HepG2 (cell line): ENCODE measurements around the gene CYTH2. TPM values are rescaled to one million over a fixed set of nuclear protein-coding genes. Genes with fewer than 3 reads are reported as not detected.
A peak's percentile ranks its signal among the peaks of the same experiment; 100 is the strongest.

Source experiments
- CENPT ChIP-seq: sonication (generic); formaldehyde crosslinking; IDR thresholded peaks from 2 replicates; pipeline ENCODE4 v1.8.0; 2022; ENCODE audit warnings: low read depth, mild to moderate bottlenecking, moderate library complexity, missing genetic modification reagents
- CHCHD3 ChIP-seq: sonication (generic); formaldehyde crosslinking; IDR thresholded peaks from 2 replicates; pipeline ENCODE4 v1.8.0; 2022; ENCODE audit warnings: mild to moderate bottlenecking, missing genetic modification reagents, moderate library complexity
- DMAP1 ChIP-seq: IDR thresholded peaks from 2 replicates; pipeline ENCODE4 v1.6.1; 2016
- ELF3 ChIP-seq: IDR thresholded peaks from 2 replicates; pipeline ENCODE4 v1.6.1; 2016; ENCODE audit warnings: missing genetic modification reagents, missing compliant biosample characterization
- FOXO1 ChIP-seq: sonication (generic); formaldehyde crosslinking; IDR thresholded peaks from 2 replicates; pipeline ENCODE4 v1.4.0; 2020; ENCODE audit warnings: missing genetic modification reagents
- GATAD2A ChIP-seq: IDR thresholded peaks from 2 replicates; pipeline ENCODE4 v1.6.1; 2016
- HNF4A ChIP-seq: sonication (generic); formaldehyde crosslinking; IDR thresholded peaks from 2 replicates; pipeline ENCODE4 v1.4.0; 2020; ENCODE audit warnings: missing genetic modification reagents
- KDM6A ChIP-seq: IDR thresholded peaks from 2 replicates; pipeline ENCODE4 v1.6.1; 2016; ENCODE audit warnings: low read depth
- LCORL ChIP-seq, 2 experiments: fragments of 450-650 bp in 1 of 2; sonication (generic) in 1 of 2; formaldehyde crosslinking in 1 of 2; IDR thresholded peaks; 2 replicates each; pipeline versions ENCODE4 v1.5.0 to v1.6.1; 2017 to 2020; ENCODE audit warnings: antibody characterized with exemption in 1 of 2, missing genetic modification reagents in 1 of 2
- MXI1 ChIP-seq: IDR thresholded peaks from 3 replicates; pipeline ENCODE4 v1.6.1; 2012; ENCODE audit warnings: low read depth, low read length, inconsistent platforms, borderline replicate concordance
- POLR2AphosphoS5 ChIP-seq: IDR thresholded peaks from 2 replicates; pipeline ENCODE4 v1.6.1; 2012; ENCODE audit warnings: low read depth, low read length
- PRDM4 ChIP-seq: sonication (generic); formaldehyde crosslinking; IDR thresholded peaks from 2 replicates; pipeline ENCODE4 v1.9.0; 2021; ENCODE audit warnings: missing genetic modification reagents, borderline replicate concordance
- RELA ChIP-seq: sonication (generic); formaldehyde crosslinking; IDR thresholded peaks from 2 replicates; pipeline ENCODE4 v1.4.0; 2020; ENCODE audit warnings: missing genetic modification reagents
- SALL1 ChIP-seq: sonication (generic); formaldehyde crosslinking; IDR thresholded peaks from 2 replicates; pipeline ENCODE4 v1.8.0; 2022; ENCODE audit warnings: mild to moderate bottlenecking, missing genetic modification reagents
- SIN3A ChIP-seq: IDR thresholded peaks from 2 replicates; pipeline ENCODE4 v1.6.1; 2011; ENCODE audit warnings: low read depth, mild to moderate bottlenecking, control low read depth, low read length, borderline replicate concordance
- SP140L ChIP-seq: sonication (generic); formaldehyde crosslinking; IDR thresholded peaks from 2 replicates; pipeline ENCODE4 v1.4.0; 2020; ENCODE audit warnings: missing genetic modification reagents, borderline replicate concordance
- SP4 ChIP-seq: sonication (generic); formaldehyde crosslinking; IDR thresholded peaks from 2 replicates; pipeline ENCODE4 v1.8.1; 2023; ENCODE audit warnings: mild to moderate bottlenecking, missing genetic modification reagents
- STAG1 ChIP-seq: sonication (generic); formaldehyde crosslinking; IDR thresholded peaks from 2 replicates; pipeline ENCODE4 v1.4.0; 2020; ENCODE audit warnings: missing genetic modification reagents
- SYNCRIP ChIP-seq: fragments of 200-400 bp; formaldehyde crosslinking; IDR thresholded peaks from 2 replicates; pipeline ENCODE4 v1.6.1; 2018; ENCODE audit warnings: mild to moderate bottlenecking, low read depth, low read length; ENCODE audit not compliant: insufficient read depth
- TAF1 ChIP-seq: sonication (generic); formaldehyde crosslinking; IDR thresholded peaks from 2 replicates; pipeline ENCODE4 v1.4.0; 2020; ENCODE audit warnings: missing genetic modification reagents
- ZBTB38 ChIP-seq: sonication (generic); formaldehyde crosslinking; IDR thresholded peaks from 2 replicates; pipeline ENCODE4 v1.5.1; 2020; ENCODE audit warnings: mild to moderate bottlenecking, missing genetic modification reagents
- ZNF10 ChIP-seq: sonication (generic); formaldehyde crosslinking; IDR thresholded peaks from 2 replicates; pipeline ENCODE4 v1.4.0; 2020; ENCODE audit warnings: mild to moderate bottlenecking, low read depth, missing genetic modification reagents, borderline replicate concordance
- ZNF232 ChIP-seq: sonication (generic); formaldehyde crosslinking; IDR thresholded peaks from 2 replicates; pipeline ENCODE4 v1.4.0; 2020; ENCODE audit warnings: missing genetic modification reagents, borderline replicate concordance
- ZNF260 ChIP-seq: sonication (generic); formaldehyde crosslinking; IDR thresholded peaks from 2 replicates; pipeline ENCODE4 v1.4.0; 2020; ENCODE audit warnings: missing genetic modification reagents, low read depth, mild to moderate bottlenecking, borderline replicate concordance
- ZNF333 ChIP-seq: sonication (generic); formaldehyde crosslinking; IDR thresholded peaks from 2 replicates; pipeline ENCODE4 v1.4.0; 2020; ENCODE audit warnings: mild to moderate bottlenecking, missing genetic modification reagents, borderline replicate concordance
- ZNF44 ChIP-seq: sonication (generic); formaldehyde crosslinking; IDR thresholded peaks from 2 replicates; pipeline ENCODE4 v1.5.1; 2020; ENCODE audit warnings: mild to moderate bottlenecking, missing genetic modification reagents
- ZSCAN22 ChIP-seq: sonication (generic); formaldehyde crosslinking; IDR thresholded peaks from 2 replicates; pipeline ENCODE4 v1.4.0; 2020; ENCODE audit warnings: mild to moderate bottlenecking, missing genetic modification reagents
- polyA plus RNA-seq, 8 experiments: library from polyadenylated mRNA; depleted of rRNA in 3 of 8; stranded (reverse) in 7 of 8; unstranded in 1 of 8; fragments of >200 nt; fragmentation: Illumina TruSeq in 4 of 8; extraction: Trizol in 4 of 8; gene quantifications; 2 replicates each; pipeline versions ENCODE4 v1.2.1 to v1.2.3, GENCODE V29; 2011 to 2016; ENCODE audit warnings: low read depth in 4 of 8, missing spikeins in 1 of 8, mixed read lengths in 1 of 8; ENCODE audit not compliant: insufficient read depth in 1 of 8
- total RNA-seq, 5 experiments: library from RNA; depleted of rRNA; stranded (reverse); fragments of >200 nt; fragmentation: Illumina TruSeq; extraction: Trizol; gene quantifications; 2 replicates each; pipeline ENCODE4 v1.2.3, GENCODE V29; 2016; ENCODE audit warnings: low read depth in 1 of 5
- TF ChIP-seq, protein P1 (sequence below): sonication (generic); formaldehyde crosslinking; IDR thresholded peaks from 2 replicates; pipeline ENCODE4 v1.8.0; 2022; ENCODE audit warnings: missing genetic modification reagents, low read depth, mild to moderate bottlenecking, borderline replicate concordance
- TF ChIP-seq, protein P2 (sequence below): sonication (generic); formaldehyde crosslinking; IDR thresholded peaks from 2 replicates; pipeline ENCODE4 v1.8.1; 2023; ENCODE audit warnings: mild to moderate bottlenecking, missing genetic modification reagents

Gene CYTH2
- total and polyA plus RNA-seq, 2 of the 13 experiments (the other 11 are each of a cell fraction or from before 2014, with no cell fraction given): 16.5 to 39.3 TPM

DNA sequence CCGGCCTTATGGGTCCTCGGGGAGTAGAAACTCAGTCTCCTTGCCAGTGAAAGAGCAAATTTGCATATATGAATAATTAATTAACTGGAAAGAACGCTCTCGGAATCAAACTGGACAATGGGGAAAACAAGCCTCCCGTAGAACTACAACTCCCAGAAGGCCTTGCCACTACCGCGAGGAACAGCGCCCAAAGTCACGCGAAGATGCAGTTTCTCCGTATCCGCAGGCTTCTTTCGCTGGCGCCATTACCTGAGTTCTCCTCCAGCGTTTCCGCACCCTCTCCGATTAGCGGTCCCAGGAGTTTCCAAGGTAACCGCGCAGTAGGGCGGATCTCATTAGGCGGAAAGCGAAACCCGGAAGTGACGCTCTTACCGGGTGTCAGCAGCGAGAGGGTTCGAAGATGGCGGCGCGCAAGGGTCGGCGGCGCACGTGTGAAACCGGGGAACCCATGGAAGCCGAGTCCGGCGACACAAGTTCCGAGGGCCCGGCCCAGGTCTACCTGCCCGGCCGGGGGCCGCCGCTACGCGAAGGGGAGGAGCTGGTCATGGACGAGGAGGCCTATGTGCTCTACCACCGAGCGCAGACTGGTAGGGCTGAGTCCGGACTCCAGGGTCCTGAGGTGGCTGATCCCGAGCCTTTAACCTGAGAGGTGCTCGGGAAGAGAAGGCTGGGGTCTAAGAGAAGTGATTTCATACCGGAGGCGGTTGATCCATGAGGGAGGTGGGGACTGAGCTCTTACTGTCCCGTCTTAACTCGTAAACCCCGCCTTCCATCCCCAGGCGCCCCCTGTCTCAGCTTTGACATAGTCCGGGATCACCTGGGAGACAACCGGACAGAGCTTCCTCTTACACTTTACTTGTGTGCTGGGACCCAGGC, 23.3 kb upstream of the CYTH2 start, which contains the start of gene GRWD1 (continued):
- peak; percentile 70; the same call in 1 of the 2 replicates for TF ChIP-seq SALL1
- peak; percentile 99 for TF ChIP-seq MXI1
- TF ChIP-seq SP140L (CRISPR knock-in tag): no peak
- no peak for TF ChIP-seq GATAD2A (CRISPR knock-in tag)
- no peak for TF ChIP-seq PRDM4
- no peak for TF ChIP-seq ZNF260 (CRISPR knock-in tag)
- TF ChIP-seq SYNCRIP: no peak
- no peak for TF ChIP-seq CENPT (CRISPR knock-in tag)
- TF ChIP-seq CHCHD3 (CRISPR knock-in tag): no peak
- no peak for TF ChIP-seq ZBTB38 (CRISPR knock-in tag)
- TF ChIP-seq ZNF10 (CRISPR knock-in tag): no peak
- TF ChIP-seq, protein P1, sequence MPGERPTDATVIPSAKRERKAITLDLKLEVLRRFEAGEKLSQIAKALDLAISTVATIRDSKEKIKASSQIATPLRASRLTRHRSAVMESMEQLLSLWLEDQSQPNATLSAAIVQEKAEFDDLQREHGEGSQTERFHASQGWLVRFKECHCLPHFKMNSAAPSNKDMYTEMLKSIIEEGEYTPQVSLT (CRISPR knock-in tag): no peak
- TF ChIP-seq STAG1: no peak
- peak; percentile 82 for TF ChIP-seq TAF1 (CRISPR knock-in tag)
- TF ChIP-seq, protein P2, sequence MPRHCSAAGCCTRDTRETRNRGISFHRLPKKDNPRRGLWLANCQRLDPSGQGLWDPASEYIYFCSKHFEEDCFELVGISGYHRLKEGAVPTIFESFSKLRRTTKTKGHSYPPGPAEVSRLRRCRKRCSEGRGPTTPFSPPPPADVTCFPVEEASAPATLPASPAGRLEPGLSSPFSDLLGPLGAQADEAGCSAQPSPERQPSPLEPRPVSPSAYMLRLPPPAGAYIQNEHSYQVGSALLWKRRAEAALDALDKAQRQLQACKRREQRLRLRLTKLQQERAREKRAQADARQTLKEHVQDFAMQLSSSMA (CRISPR knock-in tag): no peak
- TF ChIP-seq DMAP1 (CRISPR knock-in tag): peak; percentile 98
- peak; percentile 85; the same call in 1 of the 2 replicates for TF ChIP-seq SIN3A
- 0 out of 2 replicates have a peak, but pooled peaks have one; percentile 28 for TF ChIP-seq ZNF232 (CRISPR knock-in tag)
- peak; percentile 73; the same call in 1 of the 2 replicates for TF ChIP-seq POLR2AphosphoS5
- TF ChIP-seq ELF3 (CRISPR knock-in tag): peak; percentile 72
- TF ChIP-seq LCORL (IDR thresholded peaks at IDR 0.05): no peak
- TF ChIP-seq LCORL (CRISPR knock-in tag; IDR thresholded peaks at IDR 0.05): peak; percentile 49; the same call in 1 of the 2 replicates
- 0 out of 2 replicates have a peak, but pooled peaks have one; percentile 3 for TF ChIP-seq SP4 (CRISPR knock-in tag)
- no peak for TF ChIP-seq ZSCAN22
- no peak for TF ChIP-seq ZNF333 (CRISPR knock-in tag)
- TF ChIP-seq ZNF44 (CRISPR knock-in tag): no peak
- TF ChIP-seq FOXO1 (CRISPR knock-in tag): no peak
- 0 out of 2 replicates have a peak, but pooled peaks have one; percentile 40 for TF ChIP-seq RELA (CRISPR knock-in tag)
- TF ChIP-seq KDM6A (CRISPR knock-in tag): peak; percentile 5; the same call in 1 of the 2 replicates
- no peak; the same call in 1 of the 2 replicates for TF ChIP-seq HNF4A
